ENCODE data around the gene SF3B2. TPM values are rescaled to one million over a fixed set of nuclear protein-coding genes. Genes with fewer than 3 reads are reported as not detected.
A peak's percentile ranks its signal among the peaks of the same experiment; 100 is the strongest.
"Not testable (repeated sequence)": the region's sequence is repeated elsewhere in the genome, so short reads cannot be mapped to it uniquely, and the experiment has no call there.

The SF3B2 gene
- polyA plus RNA-seq (2013, experiment 1 of 2), result 205 TPM
- 185 TPM for polyA plus RNA-seq (2013, experiment 2 of 2)

GRCh38 chr11:66051766-66052663 lies at the start of gene SF3B2:
Gene SF3B2 (plus strand): TSS chr11:66052364. CDS start chr11:66052385, 21 bp downstream.
- Histone ChIP-seq H3K4me3 (ENCODE audit: extremely low read depth, insufficient read depth, low read length, poor library complexity, severe bottlenecking) (peak within 1 kb of the TSS; percentile 99), H3K4me1 (ENCODE audit: control insufficient read depth, insufficient read depth, low read length, poor library complexity, severe bottlenecking) (peaks cover 18% of the 10 kb centered on the region), H3K9me3 (ENCODE audit: control insufficient read depth, low read length) (no peaks in the 10 kb centered on the region), H3K27ac (ENCODE audit: low read depth, low read length, severe bottlenecking) (peak within 1 kb of the TSS; percentile 93), H3K36me3 (ENCODE audit: control insufficient read depth, insufficient read depth, low read length) (peaks cover 39% of the 10 kb centered on the region)
- 0% methylated on average over 71 to 73 of the region's 84 CpGs for WGBS, 2 experiments (ENCODE audit: insufficient coverage in 2 of 2)

- Histone ChIP-seq H3K4me3 (ENCODE audit: extremely low read depth, insufficient read depth, low read length, poor library complexity, severe bottlenecking) (peak overlapping the region; percentile 93), H3K36me3 (ENCODE audit: control insufficient read depth, insufficient read depth, low read length) (peaks cover 54% of the 10 kb centered on the region), H3K27ac (ENCODE audit: low read depth, low read length, severe bottlenecking) (peak overlapping the region; percentile 98), H3K9me3 (ENCODE audit: control insufficient read depth, low read length) (no peaks in the 10 kb centered on the region), H3K4me1 (ENCODE audit: control insufficient read depth, insufficient read depth, low read length, poor library complexity, severe bottlenecking) (peaks cover 17% of the 10 kb centered on the region)
- 1 to 2% methylated on average over 27 to 38 of the region's 40 CpGs for WGBS, 2 experiments (ENCODE audit: insufficient coverage in 2 of 2)
These were observed 49.4 kb upstream of the SF3B2 start for GRCh38 chr11:66002648-66003225.

- H3K27ac ChIP-seq (ENCODE audit: low read depth, low read length, severe bottlenecking), result no peak overlapping the region
- 93 to 98% methylated on average over 4 to 5 of the region's 6 CpGs for WGBS, 2 experiments (ENCODE audit: insufficient coverage in 2 of 2)
- H3K36me3 ChIP-seq (ENCODE audit: control insufficient read depth, insufficient read depth, low read length), result peaks cover 49% of the 10 kb centered on the region
- peak overlapping the region; percentile 93 for H3K4me3 ChIP-seq (ENCODE audit: extremely low read depth, insufficient read depth, low read length, poor library complexity, severe bottlenecking)
- peaks cover 17% of the 10 kb centered on the region for H3K4me1 ChIP-seq (ENCODE audit: control insufficient read depth, insufficient read depth, low read length, poor library complexity, severe bottlenecking)
- H3K9me3 ChIP-seq (ENCODE audit: control insufficient read depth, low read length), result no peaks in the 10 kb centered on the region
These were observed 48.9 kb upstream of the SF3B2 start for GRCh38 chr11:66003291-66003690.

GRCh38 chr11:66004186-66004585 lies 48.0 kb upstream of the SF3B2 start:
- peaks cover 19% of the 10 kb centered on the region for H3K4me1 ChIP-seq (ENCODE audit: control insufficient read depth, insufficient read depth, low read length, poor library complexity, severe bottlenecking)
- H3K36me3 ChIP-seq (ENCODE audit: control insufficient read depth, insufficient read depth, low read length), result peaks cover 40% of the 10 kb centered on the region
- no peak overlapping the region for H3K27ac ChIP-seq (ENCODE audit: low read depth, low read length, severe bottlenecking)
- no peak overlapping the region for H3K4me3 ChIP-seq (ENCODE audit: extremely low read depth, insufficient read depth, low read length, poor library complexity, severe bottlenecking)
- H3K9me3 ChIP-seq (ENCODE audit: control insufficient read depth, low read length), result no peaks in the 10 kb centered on the region
- WGBS, 2 experiments (ENCODE audit: insufficient coverage in 2 of 2), result 97 to 100% methylated on average over 2 to 3 of the region's 4 CpGs

GRCh38 chr11:66006134-66006890 lies 45.9 kb upstream of the SF3B2 start:
- H3K36me3 ChIP-seq (ENCODE audit: control insufficient read depth, insufficient read depth, low read length), result peaks cover 27% of the 10 kb centered on the region
- H3K27ac ChIP-seq (ENCODE audit: low read depth, low read length, severe bottlenecking), result no peak overlapping the region
- H3K4me1 ChIP-seq (ENCODE audit: control insufficient read depth, insufficient read depth, low read length, poor library complexity, severe bottlenecking), result peaks cover 13% of the 10 kb centered on the region
- H3K4me3 ChIP-seq (ENCODE audit: extremely low read depth, insufficient read depth, low read length, poor library complexity, severe bottlenecking), result no peak overlapping the region
- no peaks in the 10 kb centered on the region for H3K9me3 ChIP-seq (ENCODE audit: control insufficient read depth, low read length)
- WGBS, 2 experiments (ENCODE audit: insufficient coverage in 2 of 2), result 83 to 92% methylated on average over 10 to 12 of the region's 13 CpGs

GRCh38 chr11:66006891-66007176 lies 45.3 kb upstream of the SF3B2 start:
- H3K4me3 ChIP-seq (ENCODE audit: extremely low read depth, insufficient read depth, low read length, poor library complexity, severe bottlenecking), result no peak overlapping the region
- no peaks in the 10 kb centered on the region for H3K9me3 ChIP-seq (ENCODE audit: control insufficient read depth, low read length)
- peaks cover 13% of the 10 kb centered on the region for H3K4me1 ChIP-seq (ENCODE audit: control insufficient read depth, insufficient read depth, low read length, poor library complexity, severe bottlenecking)
- WGBS, 2 experiments (ENCODE audit: insufficient coverage in 2 of 2), result 79 to 80% methylated on average over 4 of the region's 4 CpGs
- peaks cover 27% of the 10 kb centered on the region for H3K36me3 ChIP-seq (ENCODE audit: control insufficient read depth, insufficient read depth, low read length)
- no peak overlapping the region for H3K27ac ChIP-seq (ENCODE audit: low read depth, low read length, severe bottlenecking)

GRCh38 chr11:66007201-66007634 lies 44.9 kb upstream of the SF3B2 start:
- no peak overlapping the region for H3K4me3 ChIP-seq (ENCODE audit: extremely low read depth, insufficient read depth, low read length, poor library complexity, severe bottlenecking)
- H3K36me3 ChIP-seq (ENCODE audit: control insufficient read depth, insufficient read depth, low read length), result peaks cover 27% of the 10 kb centered on the region
- no peaks in the 10 kb centered on the region for H3K9me3 ChIP-seq (ENCODE audit: control insufficient read depth, low read length)
- peaks cover 13% of the 10 kb centered on the region for H3K4me1 ChIP-seq (ENCODE audit: control insufficient read depth, insufficient read depth, low read length, poor library complexity, severe bottlenecking)
- no peak overlapping the region for H3K27ac ChIP-seq (ENCODE audit: low read depth, low read length, severe bottlenecking)
- 55 to 65% methylated on average over 4 to 5 of the region's 5 CpGs for WGBS, 2 experiments (ENCODE audit: insufficient coverage in 2 of 2)

- 80% methylated on average over 1 of the region's 2 CpGs; no CpG with 5 or more reads in 1 of the 2 experiments for WGBS, 2 experiments (ENCODE audit: insufficient coverage in 2 of 2)
- Histone ChIP-seq H3K9me3 (ENCODE audit: control insufficient read depth, low read length) (no peaks in the 10 kb centered on the region), H3K27ac (ENCODE audit: low read depth, low read length, severe bottlenecking) (no peak overlapping the region), H3K4me3 (ENCODE audit: extremely low read depth, insufficient read depth, low read length, poor library complexity, severe bottlenecking) (no peak overlapping the region), H3K36me3 (ENCODE audit: control insufficient read depth, insufficient read depth, low read length) (peaks cover 27% of the 10 kb centered on the region), H3K4me1 (ENCODE audit: control insufficient read depth, insufficient read depth, low read length, poor library complexity, severe bottlenecking) (peaks cover 13% of the 10 kb centered on the region)
These were observed 44.1 kb upstream of the SF3B2 start for GRCh38 chr11:66008095-66008467.

- no peak overlapping the region for H3K27ac ChIP-seq (ENCODE audit: low read depth, low read length, severe bottlenecking)
- WGBS, 2 experiments (ENCODE audit: insufficient coverage in 2 of 2), result 52 to 76% methylated on average over 2 to 9 of the region's 10 CpGs
These were observed 43.6 kb upstream of the SF3B2 start for GRCh38 chr11:66008468-66009101.

GRCh38 chr11:66010036-66010435 lies 42.1 kb upstream of the SF3B2 start:
- not testable (repeated sequence) for H3K9me3 ChIP-seq (ENCODE audit: control insufficient read depth, low read length); H3K27ac ChIP-seq (ENCODE audit: low read depth, low read length, severe bottlenecking); H3K4me3 ChIP-seq (ENCODE audit: extremely low read depth, insufficient read depth, low read length, poor library complexity, severe bottlenecking)
- peaks cover 23% of the 10 kb centered on the region for H3K4me1 ChIP-seq (ENCODE audit: control insufficient read depth, insufficient read depth, low read length, poor library complexity, severe bottlenecking)
- WGBS, 2 experiments (ENCODE audit: insufficient coverage in 2 of 2), result 71 to 75% methylated on average over 3 to 4 of the region's 4 CpGs
- H3K36me3 ChIP-seq (ENCODE audit: control insufficient read depth, insufficient read depth, low read length), result peaks cover 11% of the 10 kb centered on the region

More at GRCh38 chr11:66008468-66009101, 43.6 kb upstream of the SF3B2 start:
- peaks cover 18% of the 10 kb centered on the region for H3K4me1 ChIP-seq (ENCODE audit: control insufficient read depth, insufficient read depth, low read length, poor library complexity, severe bottlenecking)
- H3K9me3 ChIP-seq (ENCODE audit: control insufficient read depth, low read length), result no peaks in the 10 kb centered on the region
- H3K4me3 ChIP-seq (ENCODE audit: extremely low read depth, insufficient read depth, low read length, poor library complexity, severe bottlenecking), result no peak overlapping the region
- peaks cover 25% of the 10 kb centered on the region for H3K36me3 ChIP-seq (ENCODE audit: control insufficient read depth, insufficient read depth, low read length)

All from mesodermal cell (in vitro differentiated cells).